KG1 (cell line): ENCODE data around the gene BRINP1.

Experiments
- DNase-seq: peaks from one replicate; lab custom pipeline; 2025; lab: John Stamatoyannopoulos, UW

Gene BRINP1

GRCh38 chr9:119278171-119278570, 91.1 kb downstream of the BRINP1 start:
- DNase-seq = no peak

GRCh38 chr9:119273984-119274665, 95.1 kb downstream of the BRINP1 start:
- DNase-seq = no peak

GRCh38 chr9:119273325-119273904, 95.8 kb downstream of the BRINP1 start:
- DNase-seq = no peak

GRCh38 chr9:119272500-119273211, 96.6 kb downstream of the BRINP1 start:
- no peak for DNase-seq

- DNase-seq = no peak
Observed at GRCh38 chr9:119268985-119269384, 100.2 kb downstream of the BRINP1 start.

- no peak for DNase-seq
Observed at GRCh38 chr9:119264165-119264564, 105.1 kb downstream of the BRINP1 start.

- no peak for DNase-seq
Observed at GRCh38 chr9:119257592-119257991, 111.6 kb downstream of the BRINP1 start.

- no peak for DNase-seq
Observed at GRCh38 chr9:119255116-119255515, 114.1 kb downstream of the BRINP1 start.

GRCh38 chr9:119252671-119253299, 116.5 kb downstream of the BRINP1 start:
- no peak for DNase-seq

- DNase-seq = no peak
Observed at GRCh38 chr9:119251936-119252335, 117.3 kb downstream of the BRINP1 start.

- DNase-seq = no peak
Observed at GRCh38 chr9:119250730-119251129, 118.5 kb downstream of the BRINP1 start.

GRCh38 chr9:119240546-119240945, 128.7 kb downstream of the BRINP1 start:
- no peak for DNase-seq

GRCh38 chr9:119234636-119235035, 134.6 kb downstream of the BRINP1 start:
- DNase-seq = no peak

- DNase-seq = no peak
Observed at GRCh38 chr9:119227422-119227821, 141.8 kb downstream of the BRINP1 start.

GRCh38 chr9:119224431-119224830, 144.8 kb downstream of the BRINP1 start:
- DNase-seq = no peak

- no peak for DNase-seq
Observed at GRCh38 chr9:119221276-119221675, 148.0 kb downstream of the BRINP1 start.

- DNase-seq = no peak
Observed at GRCh38 chr9:119218293-119218692, 150.9 kb downstream of the BRINP1 start.

GRCh38 chr9:119216651-119217331, 152.4 kb downstream of the BRINP1 start:
- no peak for DNase-seq

GRCh38 chr9:119215651-119216050, 153.6 kb downstream of the BRINP1 start:
- DNase-seq = no peak

- no peak for DNase-seq
Observed at GRCh38 chr9:119213471-119213870, 155.8 kb downstream of the BRINP1 start.

- no peak for DNase-seq
Observed at GRCh38 chr9:119197893-119198607, 171.2 kb downstream of the BRINP1 start.

GRCh38 chr9:119195521-119195920, 173.7 kb downstream of the BRINP1 start:
- DNase-seq = no peak
